Epidermal melanocyte (primary cell): ENCODE measurements around the gene WHAMM.
A peak's percentile ranks its signal among the peaks of the same experiment; 100 is the strongest.
"Not testable (repeated sequence)": the region's sequence is repeated elsewhere in the genome, so short reads cannot be mapped to it uniquely, and the experiment has no call there.

Experiments
- DNase-seq: peaks from one replicate; pipeline ENCODE4 v3.0.0; 2011; ENCODE audit warnings: low spot score; ENCODE audit not compliant: insufficient read length

The WHAMM gene

GRCh38 chr15:82803793-82804574, 5.4 kb upstream of the WHAMM start:
- DNase-seq, result no peak

- no peak for DNase-seq
These were observed 4.9 kb upstream of the WHAMM start for GRCh38 chr15:82804575-82804949.

GRCh38 chr15:82805994-82806406, 3.4 kb upstream of the WHAMM start, which contains the start of gene FSD2:
FSD2 (minus strand) TSS chr15:82806069; CDS start chr15:82787390, 18,679 bp downstream.
- no peak for DNase-seq

GRCh38 chr15:82807920-82808633, 1.4 kb upstream of the WHAMM start:
- DNase-seq, result no peak

- DNase-seq, result no peak
These were observed 790 bp upstream of the WHAMM start for GRCh38 chr15:82808634-82809041.

GRCh38 chr15:82810061-82810889, 847 bp downstream of the WHAMM start:
- no peak for DNase-seq

GRCh38 chr15:82810890-82811426, 1.5 kb downstream of the WHAMM start:
- DNase-seq, result no peak

GRCh38 chr15:82812994-82813393, 3.6 kb downstream of the WHAMM start:
- DNase-seq, result no peak

- no peak for DNase-seq
These were observed 10.7 kb downstream of the WHAMM start for GRCh38 chr15:82820128-82820527.

- DNase-seq, result not testable (repeated sequence)
These were observed 12.0 kb downstream of the WHAMM start for GRCh38 chr15:82821396-82821795.

GRCh38 chr15:82821851-82822250, 12.4 kb downstream of the WHAMM start:
- not testable (repeated sequence) for DNase-seq

GRCh38 chr15:82823049-82823448, 13.6 kb downstream of the WHAMM start:
- no peak for DNase-seq

- no peak for DNase-seq
These were observed 18.6 kb downstream of the WHAMM start for GRCh38 chr15:82828075-82828474.

- no peak for DNase-seq
These were observed 19.8 kb downstream of the WHAMM start for GRCh38 chr15:82829234-82829633.

- no peak for DNase-seq
These were observed 21.2 kb downstream of the WHAMM start for GRCh38 chr15:82830427-82831173.

GRCh38 chr15:82831894-82832600, 22.6 kb downstream of the WHAMM start:
- no peak for DNase-seq

- peak; percentile 59 for DNase-seq
These were observed 23.4 kb downstream of the WHAMM start for GRCh38 chr15:82832601-82833361.

GRCh38 chr15:82833362-82833682, 23.9 kb downstream of the WHAMM start:
- no peak for DNase-seq

- DNase-seq, result no peak
These were observed 26.0 kb downstream of the WHAMM start for GRCh38 chr15:82835391-82835917.
